SK-N-SH (cell line): ENCODE measurements around the gene NTSR2. TPM values are rescaled to one million over a fixed set of nuclear protein-coding genes. Genes with fewer than 3 reads are reported as not detected.

Source experiments
- CTCF ChIA-PET: fragments of 300-600, 350-600 bp; formaldehyde crosslinking; extraction: SDS; loops from one replicate; lab custom pipeline; 2021; lab: Yijun Ruan, JAX
- POLR2A ChIA-PET: fragments of 350-600 bp; sonication (Branson Sonifier 250); formaldehyde crosslinking; extraction: SDS; loops from one replicate; lab custom pipeline; 2020; ENCODE audit warnings: antibody characterized with exemption, inconsistent platforms; lab: Yijun Ruan, JAX
- DNase-seq: peaks from one replicate; pipeline ENCODE4 v3.0.0; 2012
- H2AFZ ChIP-seq: fragments of 200-600 bp; sonication (generic); 2 replicates; pipeline ENCODE4 v1.8.1; 2016; ENCODE audit warnings: antibody characterized with exemption, mild to moderate bottlenecking, low read depth
- H3F3A ChIP-seq: fragments of 200-600 bp; sonication (generic); replicated peaks from 2 replicates; pipeline ENCODE3; 2016; ENCODE audit warnings: antibody characterized with exemption, mild to moderate bottlenecking; ENCODE audit not compliant: insufficient read depth
- H3K27ac ChIP-seq, 2 experiments: fragments of 200-500 bp in 1 of 2; fragments of 200-600 bp in 1 of 2; sonication (Bioruptor generic) in 1 of 2; sonication (generic), shearing (Covaris generic) in 1 of 2; 2 replicates each; pipeline versions ENCODE4 v1.5.1 to v1.6.1; 2014 to 2016; ENCODE audit warnings: low read depth in 2 of 2, inconsistent platforms in 1 of 2, low read length in 1 of 2, mild to moderate bottlenecking in 1 of 2, mixed read lengths in 1 of 2
- H3K27me3 ChIP-seq: fragments of 200-600 bp; sonication (generic), shearing (Covaris generic); 2 replicates; pipeline ENCODE4 v1.6.1; 2016; ENCODE audit warnings: mixed run types; ENCODE audit not compliant: insufficient read depth
- H3K36me3 ChIP-seq, 2 experiments: fragments of 200-500 bp in 1 of 2; fragments of 200-600 bp in 1 of 2; sonication (Bioruptor generic) in 1 of 2; sonication (generic) in 1 of 2; replicated peaks in 1 of 2; 2 replicates each; pipeline versions ENCODE3 to v1.5.1; 2014 to 2016; ENCODE audit warnings: low read length in 1 of 2, mild to moderate bottlenecking in 1 of 2; ENCODE audit not compliant: insufficient read depth in 2 of 2, control insufficient read depth in 1 of 2
- H3K4me1 ChIP-seq, 2 experiments: fragments of 200-500 bp in 1 of 2; fragments of 200-600 bp in 1 of 2; sonication (Bioruptor generic) in 1 of 2; sonication (generic), shearing (Covaris generic) in 1 of 2; 2 replicates each; pipeline versions ENCODE4 v1.5.1 to v1.6.1; 2014 to 2016; ENCODE audit warnings: low read depth in 1 of 2, low read length in 1 of 2, mixed run types in 1 of 2; ENCODE audit not compliant: insufficient read depth in 2 of 2, control insufficient read depth in 1 of 2
- H3K4me2 ChIP-seq: fragments of 200-600 bp; sonication (generic), shearing (Covaris generic); 2 replicates; pipeline ENCODE4 v1.6.1; 2017; ENCODE audit warnings: mixed run types
- H3K4me3 ChIP-seq, 2 experiments: fragments of 200-500 bp in 1 of 2; fragments of 200-600 bp in 1 of 2; sonication (Bioruptor generic) in 1 of 2; sonication (generic), shearing (Covaris generic) in 1 of 2; 2 replicates each; pipeline versions ENCODE4 v1.5.1 to v1.8.1; 2014 to 2016; ENCODE audit warnings: low read depth in 2 of 2, inconsistent platforms in 1 of 2, low read length in 1 of 2, mild to moderate bottlenecking in 1 of 2, mixed read lengths in 1 of 2, moderate library complexity in 1 of 2
- H3K79me2 ChIP-seq: fragments of 200-600 bp; sonication (generic); 2 replicates; pipeline ENCODE4 v1.8.1; 2017; ENCODE audit warnings: mild to moderate bottlenecking; ENCODE audit not compliant: insufficient read depth
- H3K9ac ChIP-seq: fragments of 200-600 bp; sonication (generic); 2 replicates; pipeline ENCODE4 v1.6.1; 2017; ENCODE audit warnings: mixed run types
- H3K9me2 ChIP-seq: fragments of 200-600 bp; sonication (generic); 2 replicates; pipeline ENCODE4 v1.6.1; 2017; ENCODE audit warnings: mixed run types
- H3K9me3 ChIP-seq: fragments of 200-600 bp; sonication (generic); 2 replicates; pipeline ENCODE4 v1.6.1; 2017; ENCODE audit warnings: mixed run types, mild to moderate bottlenecking, moderate library complexity
- H4K20me1 ChIP-seq: fragments of 200-600 bp; sonication (generic); 2 replicates; pipeline ENCODE4 v1.6.1; 2017; ENCODE audit warnings: mild to moderate bottlenecking, mixed run types; ENCODE audit not compliant: insufficient read depth
- CHD2 ChIP-seq: fragments of 150-350 bp; IDR thresholded peaks from 2 replicates; pipeline ENCODE4 v1.6.1; 2018; ENCODE audit warnings: low read length; ENCODE audit not compliant: partially characterized antibody
- EP300 ChIP-seq, 2 experiments: IDR thresholded peaks; 2 replicates each; pipeline versions ENCODE4 v1.4.0 to v1.6.1; 2012; ENCODE audit warnings: borderline replicate concordance in 1 of 2, low read depth in 1 of 2, low read length in 1 of 2
- EZH2phosphoT487 ChIP-seq: fragments of 200-600 bp; sonication (generic); IDR thresholded peaks from 2 replicates; pipeline ENCODE4 v1.6.1; 2017; ENCODE audit warnings: low read depth, mixed run types, mild to moderate bottlenecking, antibody characterized with exemption, moderate library complexity, borderline replicate concordance
- FOXJ3 ChIP-seq: sonication (generic); formaldehyde crosslinking; IDR thresholded peaks from 2 replicates; pipeline ENCODE4 v1.5.1; 2020; ENCODE audit warnings: mild to moderate bottlenecking, missing genetic modification reagents
- FOXM1 ChIP-seq: IDR thresholded peaks from 2 replicates; pipeline ENCODE4 v1.4.0; 2012; ENCODE audit warnings: low read depth, mild to moderate bottlenecking
- GABPA ChIP-seq: IDR thresholded peaks from 2 replicates; pipeline ENCODE4 v1.4.0; 2012; ENCODE audit warnings: low read depth, mild to moderate bottlenecking
- GATA2 ChIP-seq: sonication (generic); formaldehyde crosslinking; IDR thresholded peaks from 2 replicates; pipeline ENCODE4 v1.5.0; 2020; ENCODE audit warnings: mild to moderate bottlenecking, missing genetic modification reagents
- JUND ChIP-seq: IDR thresholded peaks from 2 replicates; pipeline ENCODE4 v1.4.0; 2012
- MEF2A ChIP-seq: IDR thresholded peaks from 2 replicates; pipeline ENCODE4 v1.4.0; 2012; ENCODE audit warnings: low read depth, borderline replicate concordance
- NFIC ChIP-seq: IDR thresholded peaks from 2 replicates; pipeline ENCODE4 v1.4.0; 2012; ENCODE audit warnings: borderline replicate concordance
- POLR2AphosphoS5 ChIP-seq: IDR thresholded peaks from 2 replicates; pipeline ENCODE4 v1.6.1; 2012; ENCODE audit warnings: low read depth, low read length
- RAD21 ChIP-seq: IDR thresholded peaks from 2 replicates; pipeline ENCODE4 v1.6.1; 2012; ENCODE audit warnings: mild to moderate bottlenecking, low read length
- RCOR1 ChIP-seq: fragments of 150-350 bp; IDR thresholded peaks from 2 replicates; pipeline ENCODE4 v1.6.1; 2017; ENCODE audit warnings: antibody characterized with exemption, low read length
- SIN3A ChIP-seq: IDR thresholded peaks from 2 replicates; pipeline ENCODE4 v1.6.1; 2012; ENCODE audit warnings: low read depth, mild to moderate bottlenecking, low read length, moderate library complexity, borderline replicate concordance
- TCF12 ChIP-seq: IDR thresholded peaks from 2 replicates; pipeline ENCODE4 v1.4.0; 2012
- TEAD4 ChIP-seq: IDR thresholded peaks from 2 replicates; pipeline ENCODE4 v1.4.0; 2012; ENCODE audit warnings: mild to moderate bottlenecking, borderline replicate concordance; ENCODE audit not compliant: insufficient read depth
- YY1 ChIP-seq: IDR thresholded peaks from 2 replicates; pipeline ENCODE4 v1.4.0; 2012; ENCODE audit warnings: low read depth, mild to moderate bottlenecking
- WGBS: methylation state at CpG from one replicate; pipeline ENCODE4 v1.1.6; 2017; ENCODE audit warnings: low lambda C conversion rate; 5-methylcytosine and 5-hydroxymethylcytosine counted together
- polyA plus RNA-seq, 3 experiments: library from polyadenylated mRNA; depleted of rRNA; stranded (reverse); fragments of >200 nt; gene quantifications; 2 replicates each; pipeline ENCODE4 v1.2.3, GENCODE V29; 2012
- TF ChIP-seq, protein P1 (sequence below): IDR thresholded peaks from 2 replicates; pipeline ENCODE4 v1.6.1; 2012; ENCODE audit warnings: mild to moderate bottlenecking, low read depth, low read length, moderate library complexity
- TF ChIP-seq, protein P2 (sequence below): IDR thresholded peaks from 2 replicates; pipeline ENCODE4; 2012

NTSR2 gene
- polyA plus RNA-seq, 1 of the 3 experiments (the other 2 are of a cell fraction): not detected

DNA sequence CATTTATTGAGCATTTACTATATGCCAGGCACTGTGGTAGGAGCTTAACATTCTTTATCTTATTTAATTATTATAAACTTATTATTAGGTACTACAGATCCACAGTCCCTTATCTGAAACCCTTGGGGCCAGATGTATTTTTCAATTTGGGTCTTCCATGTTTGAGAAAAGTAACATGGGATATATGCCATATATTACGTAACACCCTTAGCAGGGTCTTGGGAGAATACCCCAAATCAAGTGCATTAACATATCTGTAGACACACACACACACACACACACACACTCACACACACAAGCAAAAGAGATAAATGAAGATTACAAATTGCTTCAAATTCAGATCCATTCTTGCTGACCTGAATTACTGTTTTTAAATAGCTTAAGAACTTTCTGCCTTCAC is 13.7 kb downstream of the NTSR2 start:
- Histone ChIP-seq H3K36me3 (no peaks in the 10 kb centered on the region), H2AFZ (no peak overlapping the region), H3K4me3 (no peak overlapping the region), H3K4me2 (no peak overlapping the region), H3F3A (no peaks in the 10 kb centered on the region), H3K9ac (no peak overlapping the region), H3K9me2 (no peaks in the 10 kb centered on the region), H3K79me2 (no peaks in the 10 kb centered on the region), H4K20me1 (no peaks in the 10 kb centered on the region), H3K27me3 (no peaks in the 10 kb centered on the region; the same call in 1 of the 2 replicates), H3K27ac (no peak overlapping the region), H3K9me3 (no peaks in the 10 kb centered on the region), H3K4me1 (no peaks in the 10 kb centered on the region; a peak in 1 of 4 replicates)
- WGBS: 71% methylated on average over 1 of the region's 1 CpG
- DNase-seq: no peak
- no peak for TF ChIP-seq NFIC
- TF ChIP-seq, protein P1, sequence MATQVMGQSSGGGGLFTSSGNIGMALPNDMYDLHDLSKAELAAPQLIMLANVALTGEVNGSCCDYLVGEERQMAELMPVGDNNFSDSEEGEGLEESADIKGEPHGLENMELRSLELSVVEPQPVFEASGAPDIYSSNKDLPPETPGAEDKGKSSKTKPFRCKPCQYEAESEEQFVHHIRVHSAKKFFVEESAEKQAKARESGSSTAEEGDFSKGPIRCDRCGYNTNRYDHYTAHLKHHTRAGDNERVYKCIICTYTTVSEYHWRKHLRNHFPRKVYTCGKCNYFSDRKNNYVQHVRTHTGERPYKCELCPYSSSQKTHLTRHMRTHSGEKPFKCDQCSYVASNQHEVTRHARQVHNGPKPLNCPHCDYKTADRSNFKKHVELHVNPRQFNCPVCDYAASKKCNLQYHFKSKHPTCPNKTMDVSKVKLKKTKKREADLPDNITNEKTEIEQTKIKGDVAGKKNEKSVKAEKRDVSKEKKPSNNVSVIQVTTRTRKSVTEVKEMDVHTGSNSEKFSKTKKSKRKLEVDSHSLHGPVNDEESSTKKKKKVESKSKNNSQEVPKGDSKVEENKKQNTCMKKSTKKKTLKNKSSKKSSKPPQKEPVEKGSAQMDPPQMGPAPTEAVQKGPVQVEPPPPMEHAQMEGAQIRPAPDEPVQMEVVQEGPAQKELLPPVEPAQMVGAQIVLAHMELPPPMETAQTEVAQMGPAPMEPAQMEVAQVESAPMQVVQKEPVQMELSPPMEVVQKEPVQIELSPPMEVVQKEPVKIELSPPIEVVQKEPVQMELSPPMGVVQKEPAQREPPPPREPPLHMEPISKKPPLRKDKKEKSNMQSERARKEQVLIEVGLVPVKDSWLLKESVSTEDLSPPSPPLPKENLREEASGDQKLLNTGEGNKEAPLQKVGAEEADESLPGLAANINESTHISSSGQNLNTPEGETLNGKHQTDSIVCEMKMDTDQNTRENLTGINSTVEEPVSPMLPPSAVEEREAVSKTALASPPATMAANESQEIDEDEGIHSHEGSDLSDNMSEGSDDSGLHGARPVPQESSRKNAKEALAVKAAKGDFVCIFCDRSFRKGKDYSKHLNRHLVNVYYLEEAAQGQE: no peak
- no peak for TF ChIP-seq TCF12
- no peak for TF ChIP-seq EZH2phosphoT487
- no peak for TF ChIP-seq MEF2A
- TF ChIP-seq GABPA: no peak
- no peak for TF ChIP-seq FOXJ3 (CRISPR knock-in tag)
- TF ChIP-seq YY1: no peak
- TF ChIP-seq SIN3A: no peak
- no peak for TF ChIP-seq POLR2AphosphoS5
- TF ChIP-seq JUND: no peak
- TF ChIP-seq FOXM1: no peak
- no peak for TF ChIP-seq RCOR1
- TF ChIP-seq RAD21: no peak
- TF ChIP-seq, protein P2, sequence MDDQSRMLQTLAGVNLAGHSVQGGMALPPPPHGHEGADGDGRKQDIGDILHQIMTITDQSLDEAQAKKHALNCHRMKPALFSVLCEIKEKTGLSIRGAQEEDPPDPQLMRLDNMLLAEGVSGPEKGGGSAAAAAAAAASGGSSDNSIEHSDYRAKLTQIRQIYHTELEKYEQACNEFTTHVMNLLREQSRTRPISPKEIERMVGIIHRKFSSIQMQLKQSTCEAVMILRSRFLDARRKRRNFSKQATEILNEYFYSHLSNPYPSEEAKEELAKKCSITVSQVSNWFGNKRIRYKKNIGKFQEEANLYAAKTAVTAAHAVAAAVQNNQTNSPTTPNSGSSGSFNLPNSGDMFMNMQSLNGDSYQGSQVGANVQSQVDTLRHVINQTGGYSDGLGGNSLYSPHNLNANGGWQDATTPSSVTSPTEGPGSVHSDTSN: no peak
- TF ChIP-seq EP300 (IDR thresholded peaks at IDR 0.05; ENCODE audit: borderline replicate concordance in 1 of 2, low read depth in 1 of 2, low read length in 1 of 2): no peak
- TF ChIP-seq CHD2: no peak
- TF ChIP-seq TEAD4: no peak
- no peak for TF ChIP-seq GATA2 (CRISPR knock-in tag)
- CTCF ChIA-PET: interaction anchor here (0.6 to 2.1 kb wide), 9 partner anchors 17 to 128 kb away, joined by 3 to 5 read pairs (median 4); no protein-coding TSS in a partner anchor
- POLR2A ChIA-PET: no interaction called here
